Measurements from ENCODE around the gene TAAR1.

- TF ChIP-seq CTCF (IDR thresholded peaks at IDR 0.05; ENCODE audit: borderline replicate concordance, extremely low read depth, low read length, poor library complexity, severe bottlenecking) (no peak), EZH2 (IDR thresholded peaks at IDR 0.05; ENCODE audit: borderline replicate concordance, low read depth, low read length, severe bottlenecking) (no peak)
These were observed 14.6 kb upstream of the TAAR1 start for GRCh38 chr6:132673376-132674094.

All from DND-41 (cell line).